GM12874 (cell line): ENCODE measurements around the gene OR5H1.

Experiments used
- TF ChIP-seq, protein P1 (sequence below): IDR thresholded peaks from 2 replicates; pipeline ENCODE4 v1.5.1; 2011; ENCODE audit warnings: low read depth, mild to moderate bottlenecking, control low read depth, low read length, moderate library complexity; ENCODE audit not compliant: insufficient read depth

The OR5H1 gene

GRCh38 chr3:98115717-98116116 lies 14.8 kb upstream of the OR5H1 start:
- TF ChIP-seq, protein P1, sequence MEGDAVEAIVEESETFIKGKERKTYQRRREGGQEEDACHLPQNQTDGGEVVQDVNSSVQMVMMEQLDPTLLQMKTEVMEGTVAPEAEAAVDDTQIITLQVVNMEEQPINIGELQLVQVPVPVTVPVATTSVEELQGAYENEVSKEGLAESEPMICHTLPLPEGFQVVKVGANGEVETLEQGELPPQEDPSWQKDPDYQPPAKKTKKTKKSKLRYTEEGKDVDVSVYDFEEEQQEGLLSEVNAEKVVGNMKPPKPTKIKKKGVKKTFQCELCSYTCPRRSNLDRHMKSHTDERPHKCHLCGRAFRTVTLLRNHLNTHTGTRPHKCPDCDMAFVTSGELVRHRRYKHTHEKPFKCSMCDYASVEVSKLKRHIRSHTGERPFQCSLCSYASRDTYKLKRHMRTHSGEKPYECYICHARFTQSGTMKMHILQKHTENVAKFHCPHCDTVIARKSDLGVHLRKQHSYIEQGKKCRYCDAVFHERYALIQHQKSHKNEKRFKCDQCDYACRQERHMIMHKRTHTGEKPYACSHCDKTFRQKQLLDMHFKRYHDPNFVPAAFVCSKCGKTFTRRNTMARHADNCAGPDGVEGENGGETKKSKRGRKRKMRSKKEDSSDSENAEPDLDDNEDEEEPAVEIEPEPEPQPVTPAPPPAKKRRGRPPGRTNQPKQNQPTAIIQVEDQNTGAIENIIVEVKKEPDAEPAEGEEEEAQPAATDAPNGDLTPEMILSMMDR = no peak

DNA sequence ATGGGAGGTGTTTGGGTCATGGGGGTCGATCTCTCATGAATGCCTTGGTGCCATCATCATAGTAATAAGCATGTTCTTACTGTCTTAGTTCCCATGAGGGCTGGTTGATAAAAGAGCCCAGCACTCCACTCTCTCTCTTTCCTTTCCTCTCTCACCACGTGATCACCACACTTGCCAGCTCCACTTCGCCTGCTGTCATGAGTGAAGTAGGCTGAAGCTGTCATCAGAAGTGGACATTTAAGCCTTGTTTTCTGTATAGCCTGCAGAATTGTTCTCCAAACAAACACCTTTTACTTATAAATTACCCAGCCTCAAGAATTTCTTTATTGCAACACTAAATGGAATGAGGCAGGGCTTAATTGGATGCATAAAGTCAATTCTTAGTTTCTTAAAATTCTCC lies 6.1 kb downstream of the OR5H1 start:
- TF ChIP-seq, protein P1 = no peak

GRCh38 chr3:98140531-98140930 lies 10.0 kb downstream of the OR5H1 start:
- TF ChIP-seq, protein P1 = no peak

DNA sequence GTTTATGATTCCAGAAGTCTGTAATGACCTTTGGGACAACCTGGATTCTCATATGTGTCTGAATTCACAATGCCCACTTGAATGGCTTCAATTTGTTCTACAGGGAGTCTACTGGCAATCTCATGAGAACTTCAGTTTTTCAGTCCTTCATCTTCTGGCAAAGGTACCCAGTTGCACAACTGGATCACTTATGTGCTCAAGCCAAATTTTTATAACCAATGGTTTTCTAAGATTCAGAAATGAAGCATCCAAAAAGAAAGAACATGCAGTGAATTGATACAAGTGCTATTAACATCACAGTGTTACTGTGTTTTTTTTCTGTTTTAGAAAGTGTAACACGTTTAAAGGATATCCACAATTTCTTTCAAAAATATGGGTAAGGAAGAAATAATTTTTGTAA lies 16.7 kb downstream of the OR5H1 start, which contains the start of gene OR5H14:
Gene OR5H14, plus strand, starts transcription at position 301 of the 400 bp plus-strand sequence. CDS start 1,907 bp downstream, outside the sequence.
- TF ChIP-seq, protein P1 = no peak

DNA sequence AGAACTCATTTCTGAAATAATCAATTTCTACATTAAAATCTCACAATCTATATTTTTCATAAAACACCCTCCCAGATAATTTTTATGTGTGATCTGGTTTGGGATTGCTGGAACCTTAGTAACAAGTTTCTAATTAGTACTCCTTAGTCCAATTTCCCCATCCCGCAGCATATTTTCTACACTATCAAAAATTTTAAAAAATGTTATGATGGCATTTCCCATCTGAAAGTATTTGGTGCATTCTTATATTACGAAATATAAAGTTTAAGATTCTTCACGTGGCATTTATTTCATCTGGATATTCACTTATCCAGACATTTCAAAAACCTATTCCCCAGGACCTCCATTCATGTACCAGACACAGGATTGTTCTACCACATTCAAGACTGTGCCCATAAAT lies 18.2 kb downstream of the OR5H1 start:
- TF ChIP-seq, protein P1 = no peak

- TF ChIP-seq, protein P1 = no peak
Observed at GRCh38 chr3:98151241-98151640, 20.7 kb downstream of the OR5H1 start.

GRCh38 chr3:98166396-98166795 lies 35.9 kb downstream of the OR5H1 start, which contains the start of gene OR5H15:
OR5H15 (plus strand) TSS chr3:98166696; CDS start chr3:98168700, 2,004 bp downstream.
- TF ChIP-seq, protein P1 = no peak
